Fibroblast of villous mesenchyme (primary cell): ENCODE data around the gene SLC39A3. TPM values are rescaled to one million over a fixed set of nuclear protein-coding genes. Genes with fewer than 3 reads are reported as not detected.
"Not testable (repeated sequence)": the region's sequence is repeated elsewhere in the genome, so short reads cannot be mapped to it uniquely, and the experiment has no call there.

Experiments used
- DNase-seq: peaks from one replicate; pipeline ENCODE4 v3.0.0-alpha.2; 2010; ENCODE audit warnings: low read depth
- H3K4me3 ChIP-seq: 2 replicates; pipeline ENCODE4 v1.5.1; 2011; ENCODE audit warnings: low read depth, mild to moderate bottlenecking, low read length
- CTCF ChIP-seq: IDR thresholded peaks from 2 replicates; pipeline ENCODE4 v1.5.1; 2012; ENCODE audit warnings: low read depth, mild to moderate bottlenecking, low read length; ENCODE audit not compliant: insufficient read depth
- total RNA-seq: library from RNA; depleted of rRNA; stranded (reverse); fragments of >200 nt; gene quantifications from 2 replicates; pipeline ENCODE4 v1.2.3, GENCODE V29; 2012

Gene SLC39A3
- total RNA-seq, 1 donor, result 25.9 TPM

- no peak for DNase-seq
- H3K4me3 ChIP-seq, result no peak overlapping the region
- no peak for TF ChIP-seq CTCF
Observed at GRCh38 chr19:2716275-2716650, 23.6 kb downstream of the SLC39A3 start.

DNA sequence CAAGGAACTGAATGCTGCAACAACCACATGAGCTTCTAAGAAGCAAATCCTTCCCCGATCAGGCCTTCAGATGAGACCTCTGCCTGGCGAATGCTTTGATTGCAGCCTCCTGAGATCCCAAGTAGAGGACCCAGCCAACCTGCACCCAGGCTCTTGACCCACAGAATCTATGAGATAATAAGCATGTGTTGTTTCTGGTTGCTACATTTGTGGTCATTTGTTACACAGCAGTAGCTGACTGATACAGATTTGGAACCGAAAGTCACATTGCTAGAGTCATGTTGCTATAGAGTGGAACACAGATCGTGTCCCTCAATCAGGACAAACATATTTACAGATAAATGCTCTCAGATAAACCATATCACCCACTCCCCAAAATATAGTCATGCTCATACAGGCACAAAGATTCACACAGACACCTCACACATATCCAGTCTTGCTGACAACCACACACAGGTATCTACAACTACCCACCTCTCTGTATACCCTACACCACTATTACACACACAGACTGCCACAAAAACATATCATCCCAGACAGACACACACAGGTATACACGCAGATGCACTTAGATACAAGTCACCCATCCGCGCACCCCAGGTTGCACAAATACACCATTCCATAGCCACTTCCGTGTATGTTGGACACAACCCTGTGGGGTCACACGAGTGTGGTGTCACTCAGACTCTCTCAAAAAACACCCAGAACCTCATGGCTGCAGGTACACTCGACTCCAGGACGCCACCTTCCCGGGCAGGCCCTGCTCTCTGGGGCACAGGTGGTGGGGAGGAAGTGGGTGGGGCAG lies 24.1 kb downstream of the SLC39A3 start:
- no peak overlapping the region for H3K4me3 ChIP-seq
- TF ChIP-seq CTCF, result no peak
- DNase-seq, result no peak

GRCh38 chr19:2714531-2715269 lies 25.1 kb downstream of the SLC39A3 start:
- no peak for TF ChIP-seq CTCF
- H3K4me3 ChIP-seq, result no peak overlapping the region
- no peak for DNase-seq

- not testable (repeated sequence) for H3K4me3 ChIP-seq, DNase-seq
Observed at GRCh38 chr19:2714102-2714501, 25.7 kb downstream of the SLC39A3 start.

GRCh38 chr19:2713170-2713569 lies 26.6 kb downstream of the SLC39A3 start:
- DNase-seq, H3K4me3 ChIP-seq: not testable (repeated sequence)

GRCh38 chr19:2711875-2712205 lies 28.0 kb downstream of the SLC39A3 start:
- no peak for TF ChIP-seq CTCF
- no peak for DNase-seq
- H3K4me3 ChIP-seq, result no peak overlapping the region

DNA sequence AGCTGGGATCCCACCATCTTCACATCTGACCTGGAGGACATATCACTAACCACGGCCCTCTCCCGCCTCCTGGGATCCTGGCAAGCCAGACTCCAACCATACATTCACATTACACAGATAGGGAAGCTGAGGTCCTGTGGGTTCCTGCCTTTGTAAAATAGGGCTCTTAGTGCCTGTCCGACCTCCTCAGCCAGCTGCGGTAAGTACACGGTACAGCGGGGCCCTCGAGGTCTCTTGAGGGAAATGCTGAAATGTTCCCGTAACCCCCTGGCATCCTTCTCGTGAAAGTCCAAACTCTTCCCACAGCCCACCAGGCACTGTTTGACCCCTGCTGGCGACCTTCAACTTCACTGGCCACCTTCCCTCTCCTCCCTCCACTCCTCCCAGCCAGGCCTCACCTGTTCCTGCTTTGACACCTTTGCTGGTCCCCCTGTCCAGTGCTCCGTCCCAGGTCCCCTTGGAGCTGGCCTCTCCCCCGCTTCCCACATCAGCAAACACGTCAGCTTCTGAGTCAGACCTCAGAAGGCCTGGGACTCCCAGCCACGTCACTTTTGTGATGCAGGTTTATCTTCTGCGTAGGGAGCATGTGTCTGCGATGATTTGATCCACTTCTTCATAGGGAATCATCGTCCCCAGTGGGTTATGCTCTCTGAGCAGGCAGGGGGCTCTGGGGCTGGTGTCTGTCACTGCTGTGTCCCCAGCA lies 28.5 kb downstream of the SLC39A3 start:
- no peak overlapping the region for H3K4me3 ChIP-seq
- TF ChIP-seq CTCF, result no peak
- DNase-seq, result peak; percentile 77
